SK-N-DZ (cell line): Measurements from ENCODE around the gene MAGEA9B.
"Not testable (repeated sequence)": the region's sequence is repeated elsewhere in the genome, so short reads cannot be mapped to it uniquely, and the experiment has no call there.

Experiments
- DNase-seq: peaks from one replicate; pipeline ENCODE4 v3.0.0-alpha.2; 2015; ENCODE audit warnings: low spot score

MAGEA9B gene

DNA sequence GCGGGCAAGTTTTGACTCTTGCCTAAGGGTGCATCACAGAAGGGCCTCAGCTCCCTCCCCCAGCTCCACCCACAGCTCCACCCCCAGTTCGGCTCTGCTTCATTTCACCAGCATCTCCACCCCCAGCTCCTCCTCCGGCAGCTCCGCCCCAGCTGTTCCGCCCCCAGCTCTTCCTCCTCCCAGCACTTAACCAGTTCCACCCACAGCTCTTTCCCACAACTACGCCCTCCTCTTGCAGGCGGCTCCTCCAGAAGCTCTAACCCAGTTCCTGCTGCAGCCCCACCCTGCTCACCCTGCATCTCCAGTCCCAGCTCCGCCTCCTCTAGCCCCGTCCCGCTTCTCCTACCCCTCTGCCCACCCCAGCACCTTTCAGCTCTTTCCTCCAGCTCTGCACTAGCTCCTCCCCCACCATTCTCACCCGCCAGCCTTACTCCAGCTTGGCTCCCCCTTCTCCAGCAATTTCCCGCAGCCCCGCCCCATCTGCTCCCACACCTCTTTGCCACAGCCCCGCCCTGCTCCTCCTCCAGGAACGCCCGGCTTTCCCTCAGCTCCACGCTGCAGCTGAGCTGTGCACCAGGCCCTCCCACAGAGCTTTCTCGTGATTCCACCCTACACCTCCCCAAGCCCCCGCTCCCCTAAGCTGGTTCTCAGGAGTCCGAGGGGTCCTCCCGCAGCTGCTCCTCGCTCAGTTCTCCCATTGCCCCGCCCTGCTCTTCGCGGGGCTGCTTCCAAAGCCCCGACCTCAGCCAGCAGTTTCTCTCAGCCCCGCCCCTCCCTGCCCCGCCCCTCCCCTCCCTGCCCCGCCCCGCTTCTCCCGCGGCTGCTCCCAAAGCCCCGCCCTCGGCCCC is 47.8 kb downstream of the MAGEA9B start:
- DNase-seq, result peak; percentile 90

- DNase-seq, result not testable (repeated sequence)
Measured at GRCh38 chrX:149537474-149537873, 49.8 kb downstream of the MAGEA9B start.

- not testable (repeated sequence) for DNase-seq
Measured at GRCh38 chrX:149534926-149535602, 52.2 kb downstream of the MAGEA9B start.

DNA sequence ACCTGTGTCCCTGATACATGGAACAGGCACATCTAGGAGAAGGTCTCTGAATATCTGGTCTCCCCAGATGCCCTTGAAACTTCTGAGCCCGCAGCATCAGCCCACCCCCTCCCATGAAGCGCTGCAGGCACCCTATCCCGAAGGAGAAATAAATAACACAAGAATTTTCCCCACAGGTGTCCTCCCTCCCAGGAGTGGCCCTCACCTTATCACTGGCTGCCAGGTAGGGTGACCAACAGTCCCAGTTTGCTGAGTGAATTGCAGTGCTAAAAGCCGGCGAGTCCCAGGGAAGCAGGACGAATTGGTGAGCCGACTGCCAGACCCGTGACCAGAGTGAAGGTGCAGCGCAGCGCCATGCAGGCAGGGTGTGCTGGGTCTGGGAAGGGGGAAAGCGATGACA is 53.3 kb downstream of the MAGEA9B start:
- DNase-seq, result not testable (repeated sequence)

DNA sequence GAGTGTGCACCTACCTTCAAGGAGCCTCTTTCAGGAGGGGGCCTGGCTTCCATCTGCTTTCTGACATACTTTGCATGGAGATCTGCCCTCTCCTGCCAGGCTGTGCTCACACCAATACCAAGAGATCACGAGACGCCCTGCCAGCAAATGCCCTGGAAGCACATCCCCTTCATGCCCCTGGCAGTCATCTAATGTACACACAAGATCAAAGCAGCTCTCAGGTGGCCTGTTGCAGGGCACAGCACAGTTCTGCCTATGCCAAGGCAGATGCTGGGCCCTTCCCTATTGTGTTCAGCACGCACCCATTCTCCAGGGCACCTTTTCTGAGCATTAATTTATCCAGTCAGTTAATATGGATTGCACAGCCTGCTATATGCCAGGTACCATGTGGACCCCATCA is 54.4 kb downstream of the MAGEA9B start:
- not testable (repeated sequence) for DNase-seq
